CMK (cell line): ENCODE measurements around the gene MRPL50.

Experiments
- DNase-seq: peaks from one replicate; pipeline ENCODE4 v3.0.0-alpha.2; 2010; ENCODE audit warnings: low read depth

MRPL50 gene

DNA sequence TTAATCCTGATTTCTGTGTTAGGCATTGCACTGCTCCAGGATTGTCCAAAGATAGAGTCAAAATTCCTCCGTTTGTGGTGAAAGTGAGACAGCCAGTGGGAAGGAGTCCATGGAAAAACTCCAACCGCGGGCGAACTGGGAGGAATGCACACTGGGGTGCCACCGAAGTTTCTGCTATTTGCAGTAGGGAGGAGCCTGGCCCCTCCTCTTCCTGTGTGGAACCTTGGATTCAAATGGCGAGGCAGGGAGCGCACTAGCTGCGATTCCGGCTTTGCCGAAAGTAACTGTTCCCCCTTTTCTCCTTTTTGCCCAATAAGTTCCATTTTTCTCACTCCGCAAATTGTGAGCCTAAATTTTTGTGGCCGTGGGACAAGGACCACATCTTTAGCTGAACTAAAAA is 22.9 kb downstream of the MRPL50 start:
- DNase-seq: no peak

- DNase-seq: no peak
Observed at GRCh38 chr9:101372327-101373118, 25.9 kb downstream of the MRPL50 start.

DNA sequence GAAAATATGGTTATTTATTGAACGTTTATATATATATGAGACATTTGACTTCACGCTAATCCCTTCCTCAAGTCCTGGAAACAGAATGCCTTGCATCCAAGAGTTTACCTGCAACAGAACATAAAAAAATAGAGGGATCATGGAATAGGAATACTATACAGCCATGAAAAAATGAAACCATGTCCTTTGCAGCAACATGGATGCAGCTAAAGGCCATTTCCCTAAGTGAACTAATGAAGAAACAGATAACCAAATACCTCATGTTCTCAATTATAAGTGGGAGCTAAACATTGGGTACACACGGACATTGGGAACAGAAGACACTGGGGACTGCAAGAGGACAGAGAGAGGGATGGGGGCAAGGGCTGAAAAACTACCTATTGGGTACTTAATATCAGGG is 26.6 kb downstream of the MRPL50 start:
- DNase-seq: no peak

DNA sequence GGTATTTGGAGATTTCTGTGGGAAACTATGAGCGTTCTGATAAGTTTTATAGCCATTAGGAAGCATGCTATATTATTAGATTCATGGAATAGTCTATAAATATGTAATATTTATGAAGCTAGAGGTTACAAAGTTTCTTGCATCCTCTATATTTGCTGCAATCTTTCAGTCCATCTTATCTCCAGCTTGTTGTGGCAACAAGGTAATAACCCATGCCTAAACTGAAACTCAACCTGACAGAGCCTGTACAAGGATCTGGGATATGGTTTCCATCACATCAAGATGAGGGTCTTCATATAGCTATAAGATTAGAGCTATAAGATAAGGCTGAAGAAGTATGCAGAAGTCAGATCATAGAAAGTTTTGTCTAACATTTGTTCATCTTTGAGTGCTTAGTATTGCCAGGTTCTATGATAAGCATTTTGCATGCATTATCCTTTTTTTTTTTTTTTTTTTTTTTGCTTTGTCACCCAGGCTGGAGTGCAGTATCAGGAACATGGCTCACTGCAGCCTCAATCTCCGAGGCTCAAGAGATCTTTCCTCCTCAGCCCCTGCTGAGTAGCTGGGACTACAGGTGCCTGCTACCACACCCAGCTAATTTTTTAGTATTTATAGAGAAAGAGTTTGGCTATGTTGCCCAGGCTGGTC is 28.4 kb downstream of the MRPL50 start:
- DNase-seq: no peak

DNA sequence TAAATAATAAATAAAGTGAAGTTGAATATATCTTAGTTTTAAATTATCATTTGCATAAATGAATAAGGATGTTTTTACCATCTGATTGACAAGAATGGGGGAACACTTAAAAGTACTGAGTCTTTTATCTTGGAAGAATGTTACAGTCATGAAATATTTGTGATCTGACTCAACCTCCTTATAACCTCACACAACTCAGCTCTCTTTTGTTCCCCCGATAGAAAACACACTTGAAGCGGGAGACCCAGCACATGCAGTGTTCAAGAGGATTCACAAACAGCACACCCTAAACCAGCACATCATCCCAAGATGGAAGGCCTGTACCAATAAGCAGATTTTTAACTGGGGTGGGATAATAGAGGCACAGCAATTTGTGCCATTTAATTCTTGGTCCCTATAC is 29.1 kb downstream of the MRPL50 start:
- DNase-seq: no peak

DNA sequence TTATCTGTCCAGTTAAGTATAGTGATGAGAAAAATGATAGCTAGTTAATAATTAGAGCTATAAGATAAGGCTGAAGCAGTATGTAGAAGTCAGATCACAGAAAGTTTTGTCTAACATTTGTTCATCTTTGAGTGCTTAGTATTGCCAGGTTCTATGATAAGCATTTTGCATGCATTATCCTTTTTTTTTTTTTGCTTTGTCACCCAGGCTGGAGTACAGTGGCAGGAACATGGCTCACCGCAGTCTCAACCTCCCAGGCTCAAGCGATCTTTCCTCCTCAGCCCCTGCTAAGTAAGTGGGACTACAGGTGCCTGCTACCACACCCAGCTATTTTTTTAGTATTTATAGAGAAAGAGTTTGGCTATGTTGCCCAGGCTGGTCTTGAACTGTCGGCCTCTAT is 31.1 kb downstream of the MRPL50 start:
- no peak for DNase-seq

DNA sequence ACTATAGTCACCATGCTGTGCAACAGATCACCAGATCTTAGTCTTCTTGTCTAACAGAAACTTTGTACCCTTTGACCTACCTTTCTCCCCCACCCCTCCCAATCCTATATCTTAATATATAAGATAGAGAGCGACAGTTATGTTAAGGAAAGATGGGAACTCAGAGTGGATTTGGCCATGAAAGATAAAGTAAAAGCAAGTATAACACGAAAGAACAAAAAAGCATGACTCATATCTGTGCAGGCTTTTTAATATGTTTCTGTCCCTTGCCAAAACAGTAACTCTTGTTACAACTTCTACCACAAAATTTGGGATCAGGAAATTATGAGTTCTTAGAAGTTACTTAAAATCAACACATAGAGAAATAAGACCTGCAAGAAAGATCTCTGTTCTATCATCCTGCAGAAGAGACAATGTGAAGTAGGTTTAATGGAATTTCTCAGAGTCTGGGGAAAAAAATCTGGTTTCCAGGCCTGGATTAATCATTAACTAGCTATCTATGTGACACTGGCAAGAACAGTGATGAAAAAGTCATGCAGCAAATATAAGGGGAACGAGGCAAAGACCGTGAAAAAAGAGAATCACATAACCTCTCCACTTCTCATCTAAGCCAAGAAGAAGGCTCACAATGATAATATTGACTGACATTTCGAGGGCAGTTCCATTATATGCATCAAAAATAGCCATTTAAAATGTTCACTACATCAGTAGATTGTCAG is 32.2 kb downstream of the MRPL50 start:
- no peak for DNase-seq

- DNase-seq: no peak
Observed at GRCh38 chr9:101365181-101365580, 33.2 kb downstream of the MRPL50 start.

DNA sequence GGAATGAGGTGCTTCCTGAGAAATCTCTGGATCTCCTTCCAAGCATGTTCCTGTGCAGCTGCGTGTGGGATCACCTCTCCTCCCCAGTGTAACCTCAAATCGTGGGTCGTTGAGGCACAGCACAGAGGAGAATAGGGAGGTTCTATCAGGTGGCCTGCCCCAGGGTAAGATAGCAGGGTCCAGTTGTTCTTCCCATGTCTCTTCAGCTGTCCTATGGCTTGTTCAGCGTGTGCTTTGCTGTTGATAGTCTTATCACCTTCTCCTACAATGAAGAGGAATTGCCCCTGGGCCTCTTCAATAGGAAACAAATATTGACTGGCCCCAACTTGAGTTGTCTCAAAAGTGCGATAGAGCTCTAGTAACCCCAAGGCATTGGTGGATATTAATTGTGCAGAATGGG is 36.0 kb downstream of the MRPL50 start:
- DNase-seq: no peak

DNA sequence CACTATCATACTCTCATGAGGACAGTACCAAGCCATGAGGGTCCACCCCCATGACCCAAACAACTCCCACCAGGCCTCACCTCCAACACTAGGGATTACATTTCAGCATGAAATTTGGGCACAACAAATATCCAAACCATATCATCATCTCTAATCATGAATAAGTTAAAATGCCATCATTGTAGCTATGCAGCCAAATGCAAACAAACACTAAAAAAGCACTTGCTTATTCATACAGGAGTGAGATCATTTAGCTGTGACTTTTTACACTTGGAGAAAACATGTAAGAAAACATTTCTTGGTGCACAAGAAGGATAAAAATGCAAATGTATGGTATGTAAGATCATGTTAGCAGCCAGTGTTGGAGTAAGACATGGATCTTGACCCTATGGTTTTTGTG is 37.8 kb downstream of the MRPL50 start:
- no peak for DNase-seq

DNA sequence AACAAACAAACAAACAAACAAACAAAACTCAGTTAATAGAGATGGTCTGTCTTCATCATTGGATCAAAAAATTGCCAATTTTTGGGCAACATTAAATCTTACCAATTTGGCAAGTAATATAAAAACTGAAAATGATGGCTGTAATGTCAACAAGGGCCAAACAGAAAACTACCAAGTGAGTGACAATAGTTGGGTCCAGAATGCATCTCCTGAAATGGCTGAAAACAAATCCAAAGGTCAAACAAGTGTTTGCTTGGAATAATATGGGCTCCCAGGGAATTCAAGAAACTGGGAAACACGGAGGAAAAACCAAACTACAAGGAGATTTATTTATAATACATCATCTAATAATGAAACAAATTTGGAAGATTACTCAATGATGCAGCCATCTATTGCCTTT is 38.7 kb downstream of the MRPL50 start:
- DNase-seq: no peak

GRCh38 chr9:101356619-101357018 is 41.8 kb downstream of the MRPL50 start:
- DNase-seq: no peak

GRCh38 chr9:101354765-101355708 is 43.4 kb downstream of the MRPL50 start:
- DNase-seq: no peak

- no peak for DNase-seq
Observed at GRCh38 chr9:101354143-101354764, 44.2 kb downstream of the MRPL50 start.

DNA sequence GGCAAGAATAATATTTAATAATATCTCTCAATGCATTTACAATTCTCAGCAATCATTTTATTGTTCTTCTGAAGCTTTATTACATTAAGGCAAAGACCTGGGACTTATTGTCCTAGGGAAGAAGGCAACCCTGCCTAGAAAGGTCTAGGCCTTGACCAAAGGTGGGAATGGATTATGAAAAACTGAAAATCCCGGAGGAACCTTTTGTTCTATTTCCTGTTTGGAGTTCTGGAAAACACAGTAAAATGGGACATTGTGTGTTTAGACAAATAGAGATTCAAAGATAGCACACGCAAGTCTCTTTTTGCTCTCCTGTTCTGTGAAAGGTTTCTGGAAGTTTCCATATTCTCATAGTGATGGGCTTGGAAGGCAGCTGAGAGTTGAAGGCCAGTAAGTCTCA is 44.7 kb downstream of the MRPL50 start:
- no peak for DNase-seq

- no peak for DNase-seq
Observed at GRCh38 chr9:101352892-101353463, 45.4 kb downstream of the MRPL50 start.

DNA sequence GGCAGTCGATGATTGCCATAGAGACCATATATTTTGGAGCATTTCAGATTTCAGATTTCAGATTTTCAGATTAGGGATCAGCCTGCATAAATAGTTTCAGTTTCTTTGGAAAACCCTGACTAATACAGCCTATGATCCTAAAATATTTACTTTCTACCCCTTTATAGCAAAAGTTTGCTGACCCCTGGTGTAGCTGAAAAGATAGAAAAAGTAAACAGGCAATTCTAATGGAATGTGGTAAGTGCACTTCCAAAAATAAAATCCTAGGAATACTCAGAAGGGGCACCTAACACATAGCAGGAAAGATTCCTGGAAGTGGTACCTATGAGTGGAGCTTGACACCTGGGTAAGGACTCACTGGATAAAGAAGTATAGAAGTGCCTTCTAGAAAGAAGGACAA is 48.1 kb downstream of the MRPL50 start:
- no peak for DNase-seq

GRCh38 chr9:101342595-101342994 is 55.8 kb downstream of the MRPL50 start:
- DNase-seq: no peak

DNA sequence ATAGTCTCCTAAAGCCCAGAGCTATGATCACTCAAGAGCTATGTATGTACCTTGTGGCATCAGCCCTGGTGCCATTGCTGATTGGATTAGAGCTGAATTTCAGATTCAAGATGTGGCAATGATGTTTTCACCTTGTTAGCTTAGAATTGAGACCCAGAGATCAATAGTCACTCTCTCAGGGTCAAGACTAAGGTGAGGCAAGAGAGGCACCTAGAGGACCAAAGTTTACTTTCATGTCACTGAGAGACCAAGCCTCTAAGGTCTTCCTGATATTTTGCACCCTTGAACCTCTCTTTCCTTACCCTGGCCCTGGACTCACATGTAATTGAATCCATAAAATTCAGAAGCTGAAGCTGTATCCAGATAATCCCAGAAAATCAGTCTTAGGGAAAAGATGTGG is 56.5 kb downstream of the MRPL50 start:
- DNase-seq: no peak
